ENCODE results near the gene CENPN. TPM values are rescaled to one million over a fixed set of nuclear protein-coding genes. Genes with fewer than 3 reads are reported as not detected.

Gene CENPN
- total and polyA plus RNA-seq, 3 donors from 2014 or later, result 11.5 to 39.1 (median 19.3) TPM

DNA sequence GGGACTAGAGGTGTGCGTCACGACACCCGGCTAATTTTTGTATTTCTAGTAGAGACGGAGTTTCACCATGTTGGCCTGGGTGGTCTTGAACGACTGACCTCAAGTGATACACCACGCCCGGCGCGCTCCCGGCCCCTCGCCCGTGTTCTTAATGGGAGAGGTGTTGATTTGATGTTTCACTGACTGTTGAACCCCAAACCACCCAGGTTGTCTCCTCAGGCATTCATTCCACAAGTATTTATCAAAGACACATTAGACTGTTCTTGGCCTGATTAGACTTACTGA lies 1.4 kb downstream of the CENPN start:
- no peak for DNase-seq
- H3K4me1 ChIP-seq, result peaks cover 15% of the 10 kb centered on the region
- no peaks in the 10 kb centered on the region for H3K36me3 ChIP-seq (ENCODE audit: low read depth, missing control alignments)
- no peaks in the 10 kb centered on the region for H3K27me3 ChIP-seq
- intact Hi-C loops (cut with DNase I; ENCODE audit: low total_unique reads), result no loop called here
- H3K4me3 ChIP-seq, result peak overlapping the region in 1 of 2 donors; percentile 97
- H3K9me3 ChIP-seq, result no peaks in the 10 kb centered on the region
- whole genome bisulfite sequencing, 2 donors, result 55 to 74% methylated on average over 12 of the region's 12 CpGs
- no peak for TF ChIP-seq POLR2A (IDR thresholded peaks at IDR 0.05)
- TF ChIP-seq, protein P1, sequence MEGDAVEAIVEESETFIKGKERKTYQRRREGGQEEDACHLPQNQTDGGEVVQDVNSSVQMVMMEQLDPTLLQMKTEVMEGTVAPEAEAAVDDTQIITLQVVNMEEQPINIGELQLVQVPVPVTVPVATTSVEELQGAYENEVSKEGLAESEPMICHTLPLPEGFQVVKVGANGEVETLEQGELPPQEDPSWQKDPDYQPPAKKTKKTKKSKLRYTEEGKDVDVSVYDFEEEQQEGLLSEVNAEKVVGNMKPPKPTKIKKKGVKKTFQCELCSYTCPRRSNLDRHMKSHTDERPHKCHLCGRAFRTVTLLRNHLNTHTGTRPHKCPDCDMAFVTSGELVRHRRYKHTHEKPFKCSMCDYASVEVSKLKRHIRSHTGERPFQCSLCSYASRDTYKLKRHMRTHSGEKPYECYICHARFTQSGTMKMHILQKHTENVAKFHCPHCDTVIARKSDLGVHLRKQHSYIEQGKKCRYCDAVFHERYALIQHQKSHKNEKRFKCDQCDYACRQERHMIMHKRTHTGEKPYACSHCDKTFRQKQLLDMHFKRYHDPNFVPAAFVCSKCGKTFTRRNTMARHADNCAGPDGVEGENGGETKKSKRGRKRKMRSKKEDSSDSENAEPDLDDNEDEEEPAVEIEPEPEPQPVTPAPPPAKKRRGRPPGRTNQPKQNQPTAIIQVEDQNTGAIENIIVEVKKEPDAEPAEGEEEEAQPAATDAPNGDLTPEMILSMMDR (IDR thresholded peaks at IDR 0.05), result no peak
- H3K27ac ChIP-seq, result peak overlapping the region in 1 of 2 donors; percentile 99

- H3K4me3 ChIP-seq, result no peak overlapping the region
- DNase-seq, result no peak
- H3K27ac ChIP-seq, result no peak overlapping the region
- intact Hi-C loops (cut with DNase I; ENCODE audit: low total_unique reads), result no loop called here
- no peaks in the 10 kb centered on the region for H3K36me3 ChIP-seq (ENCODE audit: low read depth, missing control alignments)
- WGBS, 2 donors, result 93 to 95% methylated on average over 3 of the region's 3 CpGs
- no peaks in the 10 kb centered on the region for H3K9me3 ChIP-seq
- no peaks in the 10 kb centered on the region for H3K4me1 ChIP-seq
- H3K27me3 ChIP-seq, result no peaks in the 10 kb centered on the region
- TF ChIP-seq, protein P1 (IDR thresholded peaks at IDR 0.05), result no peak
Measured at GRCh38 chr16:81012974-81013373, 6.0 kb downstream of the CENPN start.

- Histone ChIP-seq H3K4me3 (no peak overlapping the region), H3K4me1 (no peaks in the 10 kb centered on the region), H3K27ac (no peak overlapping the region), H3K36me3 (ENCODE audit: low read depth, missing control alignments) (no peaks in the 10 kb centered on the region), H3K9me3 (no peaks in the 10 kb centered on the region), H3K27me3 (no peaks in the 10 kb centered on the region)
- WGBS, 2 donors, result 97 to 99% methylated on average over 2 of the region's 2 CpGs
- no peak for DNase-seq
- intact Hi-C loops (cut with DNase I; ENCODE audit: low total_unique reads), result no loop called here
- TF ChIP-seq POLR2A (IDR thresholded peaks at IDR 0.05), result no peak
- TF ChIP-seq, protein P1 (IDR thresholded peaks at IDR 0.05), result no peak
Measured at GRCh38 chr16:81014672-81015071, 7.7 kb downstream of the CENPN start.

- Histone ChIP-seq H3K4me3 (no peak overlapping the region), H3K4me1 (no peaks in the 10 kb centered on the region), H3K27me3 (no peaks in the 10 kb centered on the region), H3K27ac (no peak overlapping the region), H3K9me3 (no peaks in the 10 kb centered on the region), H3K36me3 (ENCODE audit: low read depth, missing control alignments) (no peaks in the 10 kb centered on the region)
- DNase-seq, result no peak
- intact Hi-C loops (cut with DNase I; ENCODE audit: low total_unique reads), result no loop called here
- TF ChIP-seq POLR2A (IDR thresholded peaks at IDR 0.05), result no peak
- TF ChIP-seq, protein P1 (IDR thresholded peaks at IDR 0.05), result no peak
- WGBS, 2 donors, result 90 to 95% methylated on average over 2 of the region's 2 CpGs
Measured at GRCh38 chr16:81018496-81018895, 11.5 kb downstream of the CENPN start.

- no peaks in the 10 kb centered on the region for H3K4me1 ChIP-seq
- intact Hi-C loops (cut with DNase I; ENCODE audit: low total_unique reads), result no loop called here
- no peak overlapping the region for H3K27ac ChIP-seq
- H3K36me3 ChIP-seq (ENCODE audit: low read depth, missing control alignments), result no peaks in the 10 kb centered on the region
- DNase-seq, result no peak
- H3K27me3 ChIP-seq, result no peaks in the 10 kb centered on the region
- TF ChIP-seq, protein P1 (IDR thresholded peaks at IDR 0.05), result no peak
- TF ChIP-seq POLR2A (IDR thresholded peaks at IDR 0.05), result no peak
- no peaks in the 10 kb centered on the region for H3K9me3 ChIP-seq
- 88 to 97% methylated on average over 4 of the region's 4 CpGs for WGBS, 2 donors
- H3K4me3 ChIP-seq, result no peak overlapping the region
Measured at GRCh38 chr16:81026429-81026828, 19.4 kb downstream of the CENPN start.

All from testis (tissue), 3 donors.